B cell (primary cell): ENCODE data around the gene ARHGEF9.

Experiments
- CTCF ChIP-seq: fragments of 200-600 bp; IDR thresholded peaks from one replicate; pipeline ENCODE4 v1.8.0; 2022; ENCODE audit warnings: antibody characterized with exemption, mild to moderate bottlenecking
- EZH2 ChIP-seq: IDR thresholded peaks from 2 replicates; pipeline ENCODE4 v1.6.1; 2012; ENCODE audit warnings: borderline replicate concordance, low read depth, mild to moderate bottlenecking, moderate library complexity, low read length; ENCODE audit not compliant: insufficient read depth, poor library complexity, severe bottlenecking

GRCh38 chrX:63740382-63740781 is 44.6 kb downstream of the ARHGEF9 start:
- TF ChIP-seq CTCF (no peak), EZH2 (no peak)
